GM23338 (cell line): ENCODE measurements around the gene MMP13. TPM values are rescaled to one million over a fixed set of nuclear protein-coding genes. Genes with fewer than 3 reads are reported as not detected.

Experiments
- ATAC-seq: fragments of 200-7000 bp; cut with Tn5 transposase; 3 replicates; pipeline ENCODE4 v1.9.1; 2020
- DNase-seq: peaks from one replicate; pipeline ENCODE4 v3.0.0-alpha.2; 2015; ENCODE audit warnings: low spot score
- H2AFZ ChIP-seq: fragments of 200-600 bp; sonication (generic); 2 replicates; pipeline ENCODE4 v1.8.0; 2016; ENCODE audit warnings: antibody characterized with exemption, mild to moderate bottlenecking, moderate library complexity
- H3F3A ChIP-seq: fragments of 200-600 bp; sonication (generic); replicated peaks from 2 replicates; pipeline ENCODE4 v1.8.0; 2017; ENCODE audit warnings: antibody characterized with exemption, mixed run types, low read depth
- H3K27ac ChIP-seq: fragments of 200-600 bp; sonication (generic); 2 replicates; pipeline ENCODE4 v1.6.1; 2016; ENCODE audit warnings: low read depth
- H3K27me3 ChIP-seq: fragments of 200-600 bp; sonication (generic); 2 replicates; pipeline ENCODE4 v1.8.0; 2016; ENCODE audit warnings: mild to moderate bottlenecking, mixed run types, moderate library complexity; ENCODE audit not compliant: insufficient read depth
- H3K36me3 ChIP-seq: fragments of 200-600 bp; sonication (generic); 2 replicates; pipeline ENCODE4 v1.8.0; 2016; ENCODE audit warnings: mild to moderate bottlenecking; ENCODE audit not compliant: insufficient read depth
- H3K4me1 ChIP-seq: fragments of 200-600 bp; sonication (generic); 2 replicates; pipeline ENCODE4 v1.8.0; 2016; ENCODE audit warnings: mild to moderate bottlenecking, moderate library complexity; ENCODE audit not compliant: insufficient read depth
- H3K4me2 ChIP-seq: fragments of 200-600 bp; sonication (generic); 2 replicates; pipeline ENCODE4 v1.7.1; 2017; ENCODE audit warnings: mixed run types
- H3K4me3 ChIP-seq: fragments of 200-600 bp; sonication (generic); 2 replicates; pipeline ENCODE4 v1.6.1; 2016; ENCODE audit warnings: mixed run types
- H3K79me2 ChIP-seq: fragments of 200-600 bp; sonication (generic); replicated peaks from 2 replicates; pipeline ENCODE4 v1.8.0; 2017; ENCODE audit warnings: mild to moderate bottlenecking; ENCODE audit not compliant: insufficient read depth
- H3K9me2 ChIP-seq: fragments of 200-600 bp; sonication (generic); 2 replicates; pipeline ENCODE4 v1.8.0; 2017; ENCODE audit not compliant: insufficient read depth
- H4K20me1 ChIP-seq: fragments of 200-600 bp; sonication (generic); replicated peaks from 2 replicates; pipeline ENCODE4 v1.8.0; 2017; ENCODE audit warnings: mild to moderate bottlenecking; ENCODE audit not compliant: insufficient read depth
- H3K27ac Mint-ChIP-seq: 2 replicates; pipeline ENCODE4 v1.8.0; 2020; ENCODE audit warnings: inconsistent platforms, mild to moderate bottlenecking, moderate library complexity, mixed read lengths
- H3K27me3 Mint-ChIP-seq: 3 replicates; pipeline ENCODE4 v1.8.0; 2022; ENCODE audit warnings: low read depth, mild to moderate bottlenecking, moderate library complexity, mixed read lengths, inconsistent platforms; ENCODE audit not compliant: insufficient read depth, poor library complexity
- H3K36me3 Mint-ChIP-seq: 3 replicates; pipeline ENCODE4 v1.8.0; 2021; ENCODE audit warnings: low read depth, mild to moderate bottlenecking, inconsistent platforms, moderate library complexity, mixed read lengths
- H3K4me1 Mint-ChIP-seq: 3 replicates; pipeline ENCODE4 v1.8.0; 2020; ENCODE audit warnings: mild to moderate bottlenecking, inconsistent platforms, mixed read lengths
- H3K4me3 Mint-ChIP-seq: 3 replicates; pipeline ENCODE4 v1.8.0; 2021; ENCODE audit warnings: moderate library complexity, mild to moderate bottlenecking, inconsistent platforms, mixed read lengths
- H3K9me3 Mint-ChIP-seq: 3 replicates; pipeline ENCODE4 v1.8.0; 2020; ENCODE audit warnings: moderate library complexity, mild to moderate bottlenecking, inconsistent platforms, mixed read lengths
- EZH2 ChIP-seq: fragments of 200-600 bp; sonication (generic); IDR thresholded peaks from one replicate; pipeline ENCODE4 v1.8.0; 2017; ENCODE audit warnings: antibody characterized with exemption, mild to moderate bottlenecking, low read depth; ENCODE audit not compliant: unreplicated experiment
- EZH2phosphoT487 ChIP-seq: fragments of 200-600 bp; sonication (generic); IDR thresholded peaks from one replicate; pipeline ENCODE4 v1.8.1; 2018; ENCODE audit warnings: antibody characterized with exemption; ENCODE audit not compliant: unreplicated experiment
- JUNB ChIP-seq: IDR thresholded peaks from one replicate; pipeline ENCODE4 v1.6.1; 2016; ENCODE audit warnings: antibody characterized with exemption; ENCODE audit not compliant: unreplicated experiment
- POLR2AphosphoS5 ChIP-seq: IDR thresholded peaks from 2 replicates; pipeline ENCODE4 v1.6.1; 2016; ENCODE audit warnings: antibody characterized with exemption, low read depth
- STAT1 ChIP-seq: IDR thresholded peaks from one replicate; pipeline ENCODE4 v1.6.1; 2016; ENCODE audit warnings: antibody characterized with exemption; ENCODE audit not compliant: unreplicated experiment
- ZNF114 ChIP-seq: fragments of 250-450 bp; sonication (Bioruptor Pico); IDR thresholded peaks from 2 replicates; pipeline ENCODE4 v1.5.0; 2020; ENCODE audit warnings: mild to moderate bottlenecking, moderate library complexity
- polyA plus RNA-seq: library from polyadenylated mRNA; unstranded; fragments of >200 nt; fragmentation: Nextera tagmentation; extraction: Ambion mirVana; gene quantifications from 2 replicates; pipeline ENCODE4 v1.2.1, GENCODE V29; 2016
- total RNA-seq: library from RNA; depleted of rRNA; stranded (reverse); fragments of >200 nt; shearing (Covaris generic); gene quantifications from 2 replicates; pipeline ENCODE4 v1.2.3, GENCODE V29; 2014
- TF ChIP-seq, protein P1 (sequence below): fragments of 250-450 bp; sonication (Bioruptor Pico); IDR thresholded peaks from 2 replicates; pipeline ENCODE4 v1.5.0; 2020; ENCODE audit warnings: mild to moderate bottlenecking, moderate library complexity

The MMP13 gene
- total and polyA plus RNA-seq, 2 experiments from 2014 or later, result not detected

DNA sequence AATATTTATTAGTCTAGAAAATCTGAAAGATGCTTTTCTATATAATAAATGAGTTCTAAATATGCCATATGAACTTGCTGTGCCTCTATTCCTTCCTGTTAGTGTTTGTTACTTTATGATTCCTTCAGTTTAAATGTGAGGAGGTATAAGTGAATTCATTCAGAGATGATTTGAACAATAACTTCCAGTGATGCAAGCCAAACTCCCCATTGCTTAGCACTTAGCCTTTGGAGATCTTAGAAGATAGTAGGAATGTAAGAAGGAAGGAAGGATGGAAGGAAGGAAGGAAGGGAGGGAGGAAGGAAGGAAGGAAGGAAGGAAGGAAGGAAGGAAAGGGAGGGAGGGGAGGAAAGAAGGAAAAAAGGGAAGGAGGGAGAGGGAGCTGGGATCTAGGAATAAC lies 25.1 kb downstream of the MMP13 start (continued):
- TF ChIP-seq, protein P1, sequence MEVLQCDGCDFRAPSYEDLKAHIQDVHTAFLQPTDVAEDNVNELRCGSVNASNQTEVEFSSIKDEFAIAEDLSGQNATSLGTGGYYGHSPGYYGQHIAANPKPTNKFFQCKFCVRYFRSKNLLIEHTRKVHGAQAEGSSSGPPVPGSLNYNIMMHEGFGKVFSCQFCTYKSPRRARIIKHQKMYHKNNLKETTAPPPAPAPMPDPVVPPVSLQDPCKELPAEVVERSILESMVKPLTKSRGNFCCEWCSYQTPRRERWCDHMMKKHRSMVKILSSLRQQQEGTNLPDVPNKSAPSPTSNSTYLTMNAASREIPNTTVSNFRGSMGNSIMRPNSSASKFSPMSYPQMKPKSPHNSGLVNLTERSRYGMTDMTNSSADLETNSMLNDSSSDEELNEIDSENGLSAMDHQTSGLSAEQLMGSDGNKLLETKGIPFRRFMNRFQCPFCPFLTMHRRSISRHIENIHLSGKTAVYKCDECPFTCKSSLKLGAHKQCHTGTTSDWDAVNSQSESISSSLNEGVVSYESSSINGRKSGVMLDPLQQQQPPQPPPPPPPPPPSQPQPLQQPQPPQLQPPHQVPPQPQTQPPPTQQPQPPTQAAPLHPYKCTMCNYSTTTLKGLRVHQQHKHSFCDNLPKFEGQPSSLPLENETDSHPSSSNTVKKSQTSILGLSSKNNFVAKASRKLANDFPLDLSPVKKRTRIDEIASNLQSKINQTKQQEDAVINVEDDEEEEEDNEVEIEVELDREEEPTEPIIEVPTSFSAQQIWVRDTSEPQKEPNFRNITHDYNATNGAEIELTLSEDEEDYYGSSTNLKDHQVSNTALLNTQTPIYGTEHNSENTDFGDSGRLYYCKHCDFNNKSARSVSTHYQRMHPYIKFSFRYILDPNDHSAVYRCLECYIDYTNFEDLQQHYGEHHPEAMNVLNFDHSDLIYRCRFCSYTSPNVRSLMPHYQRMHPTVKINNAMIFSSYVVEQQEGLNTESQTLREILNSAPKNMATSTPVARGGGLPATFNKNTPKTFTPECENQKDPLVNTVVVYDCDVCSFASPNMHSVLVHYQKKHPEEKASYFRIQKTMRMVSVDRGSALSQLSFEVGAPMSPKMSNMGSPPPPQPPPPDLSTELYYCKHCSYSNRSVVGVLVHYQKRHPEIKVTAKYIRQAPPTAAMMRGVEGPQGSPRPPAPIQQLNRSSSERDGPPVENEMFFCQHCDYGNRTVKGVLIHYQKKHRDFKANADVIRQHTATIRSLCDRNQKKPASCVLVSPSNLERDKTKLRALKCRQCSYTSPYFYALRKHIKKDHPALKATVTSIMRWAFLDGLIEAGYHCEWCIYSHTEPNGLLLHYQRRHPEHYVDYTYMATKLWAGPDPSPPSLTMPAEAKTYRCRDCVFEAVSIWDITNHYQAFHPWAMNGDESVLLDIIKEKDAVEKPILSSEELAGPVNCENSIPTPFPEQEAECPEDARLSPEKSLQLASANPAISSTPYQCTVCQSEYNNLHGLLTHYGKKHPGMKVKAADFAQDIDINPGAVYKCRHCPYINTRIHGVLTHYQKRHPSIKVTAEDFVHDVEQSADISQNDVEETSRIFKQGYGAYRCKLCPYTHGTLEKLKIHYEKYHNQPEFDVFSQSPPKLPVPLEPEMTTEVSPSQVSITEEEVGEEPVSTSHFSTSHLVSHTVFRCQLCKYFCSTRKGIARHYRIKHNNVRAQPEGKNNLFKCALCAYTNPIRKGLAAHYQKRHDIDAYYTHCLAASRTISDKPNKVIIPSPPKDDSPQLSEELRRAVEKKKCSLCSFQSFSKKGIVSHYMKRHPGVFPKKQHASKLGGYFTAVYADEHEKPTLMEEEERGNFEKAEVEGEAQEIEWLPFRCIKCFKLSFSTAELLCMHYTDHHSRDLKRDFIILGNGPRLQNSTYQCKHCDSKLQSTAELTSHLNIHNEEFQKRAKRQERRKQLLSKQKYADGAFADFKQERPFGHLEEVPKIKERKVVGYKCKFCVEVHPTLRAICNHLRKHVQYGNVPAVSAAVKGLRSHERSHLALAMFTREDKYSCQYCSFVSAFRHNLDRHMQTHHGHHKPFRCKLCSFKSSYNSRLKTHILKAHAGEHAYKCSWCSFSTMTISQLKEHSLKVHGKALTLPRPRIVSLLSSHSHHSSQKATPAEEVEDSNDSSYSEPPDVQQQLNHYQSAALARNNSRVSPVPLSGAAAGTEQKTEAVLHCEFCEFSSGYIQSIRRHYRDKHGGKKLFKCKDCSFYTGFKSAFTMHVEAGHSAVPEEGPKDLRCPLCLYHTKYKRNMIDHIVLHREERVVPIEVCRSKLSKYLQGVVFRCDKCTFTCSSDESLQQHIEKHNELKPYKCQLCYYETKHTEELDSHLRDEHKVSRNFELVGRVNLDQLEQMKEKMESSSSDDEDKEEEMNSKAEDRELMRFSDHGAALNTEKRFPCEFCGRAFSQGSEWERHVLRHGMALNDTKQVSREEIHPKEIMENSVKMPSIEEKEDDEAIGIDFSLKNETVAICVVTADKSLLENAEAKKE (CRISPR knock-in tag), result no peak
- TF ChIP-seq POLR2AphosphoS5 (no peak), ZNF114 (CRISPR knock-in tag) (no peak), EZH2phosphoT487 (no peak), STAT1 (no peak)

DNA sequence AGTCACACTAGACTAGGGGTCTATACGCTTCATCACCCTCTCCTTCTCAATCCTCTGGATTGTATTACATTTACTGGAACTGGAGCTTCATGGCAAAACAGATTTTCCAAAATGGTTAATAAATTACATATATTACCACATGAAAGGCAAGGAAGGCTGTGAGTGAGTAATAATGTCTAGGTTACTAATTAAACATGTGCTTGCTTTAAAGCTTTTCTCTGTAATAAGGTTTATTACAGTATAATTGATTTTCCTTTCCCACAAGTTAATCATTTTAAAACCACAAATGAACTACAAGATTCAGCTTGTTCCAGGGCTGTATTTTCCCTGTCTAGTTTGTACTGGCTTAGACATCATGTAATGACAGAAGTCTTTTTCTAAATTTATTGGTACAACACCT lies 25.6 kb downstream of the MMP13 start:
- H3K79me2 ChIP-seq, result no peaks in the 10 kb centered on the region
- no peaks in the 10 kb centered on the region for H3K36me3 ChIP-seq
- H3K27ac ChIP-seq, result no peak overlapping the region
- no peak overlapping the region for H3K4me2 ChIP-seq
- H3K4me3 ChIP-seq, result no peak overlapping the region
- no peak overlapping the region for H3K4me3 Mint-ChIP-seq
- H3K4me1 Mint-ChIP-seq, result no peaks in the 10 kb centered on the region
- H3K4me1 ChIP-seq, result no peaks in the 10 kb centered on the region
- no peak for TF ChIP-seq STAT1
- TF ChIP-seq JUNB, result no peak
- TF ChIP-seq EZH2, result no peak
- no peaks in the 10 kb centered on the region for H3K27me3 ChIP-seq
- H3K9me3 Mint-ChIP-seq, result no peaks in the 10 kb centered on the region
- no peaks in the 10 kb centered on the region for H3F3A ChIP-seq
- no peaks in the 10 kb centered on the region for H4K20me1 ChIP-seq
- ATAC-seq, result no peak
- no peaks in the 10 kb centered on the region; the same call in 1 of the 2 replicates for H3K9me2 ChIP-seq
- DNase-seq, result no peak
- no peak overlapping the region for H2AFZ ChIP-seq
- H3K27ac Mint-ChIP-seq, result no peak overlapping the region
- no peaks in the 10 kb centered on the region for H3K27me3 Mint-ChIP-seq
- H3K36me3 Mint-ChIP-seq, result no peaks in the 10 kb centered on the region
